22Rv1 (cell line): ENCODE measurements around the gene CRAT.

Experiments
- ZFX ChIP-seq: fragments of 450-650 bp; IDR thresholded peaks from 2 replicates; pipeline ENCODE4 v1.6.1; 2017; ENCODE audit warnings: antibody characterized with exemption, borderline replicate concordance
- TF ChIP-seq, protein P1 (sequence below): fragments of 450-650 bp; IDR thresholded peaks from 2 replicates; pipeline ENCODE4 v1.5.1; 2017; ENCODE audit warnings: mild to moderate bottlenecking

DNA sequence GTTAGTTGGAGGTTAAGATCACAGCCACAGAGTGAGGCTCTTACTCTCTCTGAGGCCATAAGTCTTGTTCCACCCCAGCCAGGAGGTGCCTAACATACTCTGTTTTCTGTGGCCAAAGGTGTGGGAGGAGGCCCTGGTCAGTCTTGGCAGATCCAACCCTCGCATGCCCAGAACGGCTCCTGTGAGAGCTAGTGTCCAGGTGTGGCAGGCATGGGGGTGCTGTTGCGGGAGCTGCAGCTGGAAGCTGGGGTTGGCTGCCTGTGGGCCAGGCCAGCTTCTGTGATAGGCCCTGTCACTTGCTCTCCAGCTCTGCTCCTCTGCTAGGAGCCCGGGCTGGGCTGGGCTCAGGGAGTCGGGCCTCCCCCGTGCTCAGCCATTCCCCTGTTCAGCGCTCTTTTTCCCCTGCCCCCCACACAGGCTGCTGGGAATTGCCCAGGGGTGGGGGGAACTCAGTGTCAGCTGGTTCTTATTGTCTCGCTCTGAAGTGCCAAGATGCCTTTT, 35.9 kb upstream of the CRAT start:
- TF ChIP-seq, protein P1, sequence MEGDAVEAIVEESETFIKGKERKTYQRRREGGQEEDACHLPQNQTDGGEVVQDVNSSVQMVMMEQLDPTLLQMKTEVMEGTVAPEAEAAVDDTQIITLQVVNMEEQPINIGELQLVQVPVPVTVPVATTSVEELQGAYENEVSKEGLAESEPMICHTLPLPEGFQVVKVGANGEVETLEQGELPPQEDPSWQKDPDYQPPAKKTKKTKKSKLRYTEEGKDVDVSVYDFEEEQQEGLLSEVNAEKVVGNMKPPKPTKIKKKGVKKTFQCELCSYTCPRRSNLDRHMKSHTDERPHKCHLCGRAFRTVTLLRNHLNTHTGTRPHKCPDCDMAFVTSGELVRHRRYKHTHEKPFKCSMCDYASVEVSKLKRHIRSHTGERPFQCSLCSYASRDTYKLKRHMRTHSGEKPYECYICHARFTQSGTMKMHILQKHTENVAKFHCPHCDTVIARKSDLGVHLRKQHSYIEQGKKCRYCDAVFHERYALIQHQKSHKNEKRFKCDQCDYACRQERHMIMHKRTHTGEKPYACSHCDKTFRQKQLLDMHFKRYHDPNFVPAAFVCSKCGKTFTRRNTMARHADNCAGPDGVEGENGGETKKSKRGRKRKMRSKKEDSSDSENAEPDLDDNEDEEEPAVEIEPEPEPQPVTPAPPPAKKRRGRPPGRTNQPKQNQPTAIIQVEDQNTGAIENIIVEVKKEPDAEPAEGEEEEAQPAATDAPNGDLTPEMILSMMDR: no peak
- no peak for TF ChIP-seq ZFX
